DOHH2 (cell line): Measurements from ENCODE around the gene MCRIP1.

Experiments used
- EZH2phosphoT487 ChIP-seq: fragments of 200-600 bp; sonication (generic); IDR thresholded peaks from 2 replicates; pipeline ENCODE4 v1.6.1; 2017; ENCODE audit warnings: borderline replicate concordance, mild to moderate bottlenecking, antibody characterized with exemption, low read length, moderate library complexity, mixed read lengths
- TF ChIP-seq, protein P1 (sequence below): fragments of 200-600 bp; sonication (generic); IDR thresholded peaks from one replicate; pipeline ENCODE4 v1.5.1; 2014; ENCODE audit warnings: antibody characterized with exemption, mild to moderate bottlenecking, low read depth, low read length; ENCODE audit not compliant: poor library complexity, severe bottlenecking

DNA sequence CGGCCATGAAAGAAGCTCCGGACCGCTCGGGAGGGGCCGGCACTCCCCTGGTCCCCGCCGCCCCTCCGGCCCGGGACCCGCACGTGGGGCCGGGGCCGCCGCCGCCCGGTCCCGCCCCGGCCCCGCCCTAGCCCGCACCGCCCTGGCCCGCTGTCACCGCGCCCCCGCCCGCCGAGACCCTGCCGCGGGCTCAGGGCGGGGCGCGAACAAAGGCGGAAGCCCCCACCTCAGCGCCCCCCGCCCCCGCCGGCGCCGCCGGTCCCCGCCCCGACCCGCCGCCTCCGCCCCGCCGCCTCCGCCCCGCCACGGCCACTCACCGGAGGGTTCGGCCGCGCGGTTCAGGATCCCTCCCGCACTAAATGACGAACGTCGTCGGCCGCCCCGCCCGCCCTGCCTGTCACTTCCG is 37.9 kb upstream of the MCRIP1 start, which contains the start of gene ARHGDIA:
- TF ChIP-seq, protein P1, sequence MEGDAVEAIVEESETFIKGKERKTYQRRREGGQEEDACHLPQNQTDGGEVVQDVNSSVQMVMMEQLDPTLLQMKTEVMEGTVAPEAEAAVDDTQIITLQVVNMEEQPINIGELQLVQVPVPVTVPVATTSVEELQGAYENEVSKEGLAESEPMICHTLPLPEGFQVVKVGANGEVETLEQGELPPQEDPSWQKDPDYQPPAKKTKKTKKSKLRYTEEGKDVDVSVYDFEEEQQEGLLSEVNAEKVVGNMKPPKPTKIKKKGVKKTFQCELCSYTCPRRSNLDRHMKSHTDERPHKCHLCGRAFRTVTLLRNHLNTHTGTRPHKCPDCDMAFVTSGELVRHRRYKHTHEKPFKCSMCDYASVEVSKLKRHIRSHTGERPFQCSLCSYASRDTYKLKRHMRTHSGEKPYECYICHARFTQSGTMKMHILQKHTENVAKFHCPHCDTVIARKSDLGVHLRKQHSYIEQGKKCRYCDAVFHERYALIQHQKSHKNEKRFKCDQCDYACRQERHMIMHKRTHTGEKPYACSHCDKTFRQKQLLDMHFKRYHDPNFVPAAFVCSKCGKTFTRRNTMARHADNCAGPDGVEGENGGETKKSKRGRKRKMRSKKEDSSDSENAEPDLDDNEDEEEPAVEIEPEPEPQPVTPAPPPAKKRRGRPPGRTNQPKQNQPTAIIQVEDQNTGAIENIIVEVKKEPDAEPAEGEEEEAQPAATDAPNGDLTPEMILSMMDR: no peak
- TF ChIP-seq EZH2phosphoT487: no peak
